Activated naive CD4-positive, alpha-beta T cell (primary cell): Measurements from ENCODE around the gene OR2B3.
"Not testable (repeated sequence)": the region's sequence is repeated elsewhere in the genome, so short reads cannot be mapped to it uniquely, and the experiment has no call there.

Source experiments
- DNase-seq, 4 experiments: peaks; one replicate each; lab custom pipeline; 2025; lab: John Stamatoyannopoulos, UW

OR2B3 gene, protein sequence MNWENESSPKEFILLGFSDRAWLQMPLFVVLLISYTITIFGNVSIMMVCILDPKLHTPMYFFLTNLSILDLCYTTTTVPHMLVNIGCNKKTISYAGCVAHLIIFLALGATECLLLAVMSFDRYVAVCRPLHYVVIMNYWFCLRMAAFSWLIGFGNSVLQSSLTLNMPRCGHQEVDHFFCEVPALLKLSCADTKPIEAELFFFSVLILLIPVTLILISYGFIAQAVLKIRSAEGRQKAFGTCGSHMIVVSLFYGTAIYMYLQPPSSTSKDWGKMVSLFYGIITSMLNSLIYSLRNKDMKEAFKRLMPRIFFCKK

DNA sequence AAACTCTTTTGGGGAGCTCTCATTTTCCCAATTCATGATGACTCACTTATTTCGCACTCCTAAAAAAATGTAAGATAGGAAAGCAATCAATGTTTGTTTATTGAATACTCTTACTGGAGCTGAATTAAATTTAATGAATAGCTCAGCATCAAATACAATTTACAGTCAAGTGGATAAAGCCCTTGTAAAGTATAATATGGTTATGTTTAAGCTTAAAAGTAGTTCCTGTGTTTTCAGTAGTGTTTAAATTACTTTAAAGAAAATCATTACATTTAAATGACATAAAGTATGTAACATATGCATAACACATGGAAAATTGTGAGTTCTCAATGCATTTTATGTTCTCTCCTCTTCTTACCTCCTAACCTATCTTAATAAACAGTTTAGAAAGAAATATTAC is at the start of gene OR2B3:
Gene OR2B3, minus strand, starts transcription at position 101 of the 400 bp plus-strand sequence. Its CDS starts 65 bp downstream, at position 36.
- DNase-seq: no peak

DNA sequence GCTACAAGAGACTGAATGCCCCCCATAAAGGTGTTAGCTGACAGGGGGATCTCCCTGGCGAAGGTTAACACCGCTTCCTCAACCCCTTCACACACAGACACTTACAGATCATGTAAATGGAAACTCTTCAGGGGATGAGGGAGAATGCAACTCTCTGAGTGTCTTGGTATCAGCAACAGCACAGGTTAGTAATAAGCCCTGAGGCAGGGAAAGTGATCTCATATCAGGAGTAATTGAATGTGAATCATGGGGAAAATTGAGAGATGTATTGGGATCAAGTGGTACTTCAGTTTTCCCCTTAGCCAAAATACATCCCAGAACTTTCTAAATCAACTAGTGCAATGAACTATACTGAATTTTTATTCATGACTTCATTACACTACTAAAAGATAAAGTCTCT is 44.6 kb upstream of the OR2B3 start:
- no peak for DNase-seq

DNA sequence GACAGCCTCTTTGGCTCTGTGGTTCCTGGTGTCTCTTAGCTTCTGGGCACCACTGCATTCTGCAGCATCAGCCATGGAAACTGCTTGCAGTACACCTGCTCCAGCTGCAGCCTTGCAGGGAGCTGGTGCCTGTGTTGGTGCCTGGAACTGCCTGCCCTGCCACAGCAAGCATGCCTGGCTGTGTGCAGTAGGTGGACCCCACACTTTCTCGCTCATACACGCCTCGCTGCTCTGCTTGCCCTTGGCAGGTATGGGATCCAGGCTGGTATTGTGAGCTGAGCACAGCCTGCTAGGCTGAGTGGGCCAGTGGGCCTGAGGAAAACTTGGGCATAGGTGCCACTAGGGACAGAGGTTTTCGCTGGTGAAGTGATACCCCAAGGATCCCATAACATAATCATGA is 43.5 kb upstream of the OR2B3 start:
- no peak for DNase-seq

DNA sequence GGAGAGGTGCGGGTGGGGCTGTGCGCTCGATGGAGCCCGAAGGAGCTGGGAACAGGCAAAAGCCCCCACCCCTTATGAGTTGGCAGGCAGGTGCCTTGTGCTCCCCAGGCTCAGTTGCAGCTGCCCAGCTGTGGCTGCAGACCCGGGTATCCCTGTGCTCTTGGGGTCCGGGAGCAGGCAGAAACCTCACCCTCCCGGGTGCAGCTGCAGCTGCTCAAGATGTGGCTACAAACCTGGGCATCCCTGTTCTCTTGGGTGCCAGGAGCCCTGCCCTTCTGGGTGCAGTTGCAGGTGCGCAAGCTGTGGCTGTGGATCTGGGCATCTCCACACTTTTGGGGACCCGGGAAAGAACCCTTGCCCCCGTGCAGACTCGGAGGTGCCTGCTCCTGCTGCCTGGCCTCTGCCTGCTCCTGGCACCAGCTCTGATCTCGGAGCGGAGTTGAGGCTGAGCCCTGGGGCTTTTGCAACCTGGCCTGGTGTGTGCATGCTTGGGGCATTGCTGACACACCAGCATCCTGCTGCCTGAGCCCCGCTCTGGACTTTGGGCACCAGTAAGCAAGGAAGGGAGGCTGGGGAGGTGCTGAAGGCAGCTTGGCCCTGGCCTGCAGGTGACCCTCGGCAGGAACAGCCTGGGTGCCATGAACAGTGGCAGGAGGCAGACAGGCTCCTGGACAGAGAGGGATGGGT is 42.4 kb upstream of the OR2B3 start:
- no peak for DNase-seq

- DNase-seq: not testable (repeated sequence)
Observed at GRCh38 chr6:29114964-29115363, 27.9 kb upstream of the OR2B3 start.

GRCh38 chr6:29112135-29112534 is 25.0 kb upstream of the OR2B3 start:
- DNase-seq: no peak

- DNase-seq: no peak
Observed at GRCh38 chr6:29107758-29108157, 20.6 kb upstream of the OR2B3 start, which contains the start of gene OR2J3. OR2J3 (plus strand) TSS chr6:29108058; CDS start chr6:29111891, 3,833 bp downstream.

GRCh38 chr6:29099190-29099589 is 12.1 kb upstream of the OR2B3 start, which contains the start of gene OR2J1:
OR2J1 (plus strand) TSS chr6:29099490; CDS start chr6:29100943, 1,453 bp downstream.
- DNase-seq: no peak

DNA sequence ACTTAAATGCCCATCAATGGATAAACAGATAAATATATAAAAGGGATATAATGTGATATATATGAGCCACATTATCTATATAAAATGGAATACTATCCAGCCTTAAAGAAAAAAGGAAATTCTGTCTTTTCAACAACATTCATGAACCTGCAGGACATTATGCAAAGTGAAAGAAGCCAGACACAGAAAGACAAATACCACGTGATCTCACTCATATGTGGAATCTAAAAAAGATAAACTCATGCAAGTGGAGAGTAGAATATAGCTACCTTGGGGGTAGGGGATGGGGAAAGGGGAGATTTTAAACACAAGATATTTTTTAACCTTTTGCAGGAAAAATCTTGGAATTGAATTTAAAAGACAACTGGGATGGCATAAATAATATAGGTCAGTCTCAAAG is 10.7 kb upstream of the OR2B3 start:
- no peak for DNase-seq

- DNase-seq: no peak
Observed at GRCh38 chr6:29092957-29093356, 5.8 kb upstream of the OR2B3 start.

GRCh38 chr6:29082457-29082856 is 4.7 kb downstream of the OR2B3 start:
- DNase-seq: no peak

GRCh38 chr6:29081312-29081711 is 5.8 kb downstream of the OR2B3 start:
- no peak for DNase-seq

DNA sequence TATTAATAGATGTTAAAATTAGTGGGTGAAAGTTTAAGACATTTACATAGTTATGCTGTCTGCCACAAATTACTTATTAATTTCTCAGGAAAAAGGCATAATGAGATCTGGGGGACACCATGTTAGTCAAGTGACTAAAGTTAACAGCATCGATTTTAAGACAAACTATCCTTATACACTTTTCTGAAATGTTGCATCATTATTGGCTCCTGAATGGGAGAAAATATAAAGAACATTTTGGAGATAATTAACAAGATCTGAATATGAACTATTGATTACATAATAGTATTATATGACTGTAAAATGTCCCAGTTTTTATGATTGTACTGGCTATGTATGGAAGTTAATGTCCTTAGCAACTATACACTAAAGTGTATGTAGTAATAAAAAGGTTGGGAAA is 7.9 kb downstream of the OR2B3 start:
- DNase-seq: no peak

DNA sequence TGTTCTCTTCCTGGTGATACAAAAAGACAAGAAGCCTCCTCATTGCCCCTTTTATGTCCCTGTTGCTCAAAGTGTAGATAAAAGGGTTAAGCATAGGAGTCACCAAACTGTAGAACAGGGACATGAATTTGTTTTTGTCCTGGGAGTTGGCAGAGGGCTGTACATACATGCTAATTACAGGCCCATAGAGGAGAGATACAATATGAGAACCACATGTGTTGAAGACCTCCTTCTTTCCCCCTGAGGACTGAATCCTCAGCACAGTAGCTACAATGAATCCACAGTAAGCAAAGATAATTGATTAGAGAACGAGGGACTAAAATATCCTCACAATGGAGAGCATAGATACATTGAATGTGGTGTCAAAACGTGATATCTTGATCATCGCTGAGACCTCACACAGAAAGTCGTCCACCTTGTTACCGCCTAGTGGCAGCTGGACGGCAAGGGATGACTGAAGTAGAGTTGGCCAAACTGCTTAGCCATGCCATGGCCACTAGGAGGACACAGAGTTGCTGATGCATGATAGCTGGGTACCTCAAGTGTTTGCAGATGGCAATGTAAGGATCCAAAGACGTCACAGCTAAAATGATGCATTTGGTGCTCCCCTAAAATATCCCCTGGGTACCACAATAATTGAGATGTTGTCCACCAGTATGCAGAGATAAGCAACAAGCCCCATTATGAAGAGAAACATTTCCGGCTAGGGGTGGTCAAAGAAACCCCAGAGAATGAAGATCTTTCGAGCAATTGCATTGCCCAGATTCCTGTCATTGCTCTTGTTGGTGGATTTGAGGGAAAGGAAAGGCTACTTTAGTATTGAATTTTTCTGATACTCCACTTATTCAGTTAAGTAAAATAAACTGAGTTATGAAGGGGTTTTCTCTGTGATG is 15.0 kb downstream of the OR2B3 start:
- no peak for DNase-seq

- no peak for DNase-seq
Observed at GRCh38 chr6:29051680-29052079, 35.4 kb downstream of the OR2B3 start.

DNA sequence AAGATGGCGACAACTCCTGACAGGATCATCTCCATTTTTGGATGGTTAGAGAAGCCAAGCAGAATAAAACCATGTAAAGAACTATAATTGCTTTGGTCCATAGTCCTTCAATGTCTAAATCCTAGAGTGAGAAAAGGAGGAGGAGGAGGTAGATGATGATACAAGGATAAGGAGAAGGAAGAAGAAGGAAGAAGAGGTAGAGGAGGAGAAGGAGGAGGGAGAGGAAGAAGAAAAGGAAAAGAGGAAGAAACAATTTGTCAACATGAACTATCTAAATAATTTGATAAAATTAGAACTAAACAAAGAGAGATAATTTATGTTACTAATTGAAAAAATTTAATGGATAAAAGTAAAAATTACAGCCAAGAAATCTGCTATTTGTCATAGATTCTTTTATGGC is 42.0 kb downstream of the OR2B3 start, which contains the start of gene OR2W1:
Gene OR2W1, minus strand, starts transcription at position 101 of the 400 bp plus-strand sequence. Its CDS starts 0 bp downstream, at position 101.
- no peak for DNase-seq
